Coronary artery (tissue), 2 donors: ENCODE data around the gene MMP3.

Experiments used
- DNase-seq: peaks from one replicate; pipeline ENCODE4 v3.0.0-alpha.2; 2017; ENCODE audit warnings: low spot score
- H3K27ac ChIP-seq, 2 donors: fragments of 200-600 bp; sonication (generic); one replicate each; pipeline ENCODE4 v1.5.1; 2016 to 2019
- H3K4me3 ChIP-seq: fragments of 200-600 bp; sonication (generic); 2 replicates; pipeline ENCODE4 v1.5.1; 2016; ENCODE audit warnings: mild to moderate bottlenecking, moderate library complexity
- TF ChIP-seq, protein P1 (sequence below): fragments of 200-600 bp; sonication (generic); IDR thresholded peaks from one replicate; pipeline ENCODE4 v1.5.1; 2019; ENCODE audit warnings: antibody characterized with exemption

The MMP3 gene

DNA sequence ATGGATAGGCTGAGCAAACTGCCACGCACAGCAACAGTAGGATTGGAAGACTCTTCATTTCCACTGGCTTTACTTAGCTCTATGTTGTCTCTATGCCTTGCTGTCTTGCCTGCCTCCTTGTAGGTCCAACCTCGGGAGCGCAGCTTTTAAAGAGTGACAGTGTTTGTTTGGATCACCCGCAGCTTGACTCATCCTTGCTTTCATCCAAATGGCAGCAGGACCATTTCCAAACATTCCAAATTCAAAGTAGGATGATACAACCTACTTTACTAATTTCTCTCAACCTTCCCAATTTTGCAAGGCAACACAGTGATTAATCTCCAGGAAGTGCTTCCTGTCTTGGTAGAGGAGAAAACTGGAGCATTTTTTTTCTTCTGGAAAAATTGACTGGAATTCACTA lies at the start of gene MMP3:
Gene MMP3, minus strand, starts transcription at position 121 of the 400 bp plus-strand sequence. Its CDS starts 63 bp downstream, at position 58.
- TF ChIP-seq, protein P1, sequence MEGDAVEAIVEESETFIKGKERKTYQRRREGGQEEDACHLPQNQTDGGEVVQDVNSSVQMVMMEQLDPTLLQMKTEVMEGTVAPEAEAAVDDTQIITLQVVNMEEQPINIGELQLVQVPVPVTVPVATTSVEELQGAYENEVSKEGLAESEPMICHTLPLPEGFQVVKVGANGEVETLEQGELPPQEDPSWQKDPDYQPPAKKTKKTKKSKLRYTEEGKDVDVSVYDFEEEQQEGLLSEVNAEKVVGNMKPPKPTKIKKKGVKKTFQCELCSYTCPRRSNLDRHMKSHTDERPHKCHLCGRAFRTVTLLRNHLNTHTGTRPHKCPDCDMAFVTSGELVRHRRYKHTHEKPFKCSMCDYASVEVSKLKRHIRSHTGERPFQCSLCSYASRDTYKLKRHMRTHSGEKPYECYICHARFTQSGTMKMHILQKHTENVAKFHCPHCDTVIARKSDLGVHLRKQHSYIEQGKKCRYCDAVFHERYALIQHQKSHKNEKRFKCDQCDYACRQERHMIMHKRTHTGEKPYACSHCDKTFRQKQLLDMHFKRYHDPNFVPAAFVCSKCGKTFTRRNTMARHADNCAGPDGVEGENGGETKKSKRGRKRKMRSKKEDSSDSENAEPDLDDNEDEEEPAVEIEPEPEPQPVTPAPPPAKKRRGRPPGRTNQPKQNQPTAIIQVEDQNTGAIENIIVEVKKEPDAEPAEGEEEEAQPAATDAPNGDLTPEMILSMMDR: no peak
- no peak within 1 kb of the TSS for H3K27ac ChIP-seq
- no peak within 1 kb of the TSS for H3K4me3 ChIP-seq
- DNase-seq: no peak

DNA sequence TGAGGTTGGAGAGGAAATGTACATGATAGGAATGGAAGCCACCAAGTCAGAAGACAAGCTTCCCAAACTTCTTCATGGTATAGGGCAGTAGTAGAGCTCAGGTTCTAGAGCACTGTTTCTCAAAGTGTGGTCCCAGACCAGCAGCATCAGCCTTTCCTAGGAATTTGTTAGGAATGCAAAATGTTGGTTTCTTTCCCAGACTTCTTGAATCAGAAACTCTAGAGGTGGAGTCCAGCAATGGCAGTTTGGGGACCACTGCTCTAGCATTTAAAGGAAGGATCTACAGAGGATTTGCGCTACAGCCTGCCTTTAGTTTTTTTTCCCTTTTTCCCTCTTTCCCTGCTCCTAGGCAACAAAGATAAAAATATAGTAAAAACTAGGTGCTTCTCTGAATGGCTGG lies 48.3 kb upstream of the MMP3 start:
- no peak overlapping the region for H3K4me3 ChIP-seq
- DNase-seq: no peak
- TF ChIP-seq, protein P1: no peak
- no peak overlapping the region for H3K27ac ChIP-seq

DNA sequence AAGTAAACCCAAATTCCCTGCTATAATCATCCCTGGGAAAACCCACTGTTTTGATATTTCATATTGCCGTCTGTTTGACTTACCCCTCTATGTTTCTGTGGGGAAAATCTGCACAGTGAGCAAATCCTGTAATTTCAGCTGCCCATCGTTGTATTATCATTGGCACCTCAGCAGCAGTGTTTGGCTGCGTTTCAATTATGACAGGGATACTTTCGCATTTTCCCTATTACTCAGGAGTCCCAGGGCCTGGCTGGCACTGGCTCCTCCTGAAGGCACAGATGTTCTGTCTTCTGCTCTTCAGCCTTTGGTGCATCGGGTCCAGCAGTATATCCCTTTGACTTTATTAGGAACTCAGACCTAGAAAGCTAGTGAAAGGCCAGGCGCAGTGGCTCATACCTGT lies 43.6 kb upstream of the MMP3 start:
- no peak for DNase-seq
- Histone ChIP-seq H3K4me3 (no peak overlapping the region), H3K27ac (no peak overlapping the region)
- TF ChIP-seq, protein P1: no peak

DNA sequence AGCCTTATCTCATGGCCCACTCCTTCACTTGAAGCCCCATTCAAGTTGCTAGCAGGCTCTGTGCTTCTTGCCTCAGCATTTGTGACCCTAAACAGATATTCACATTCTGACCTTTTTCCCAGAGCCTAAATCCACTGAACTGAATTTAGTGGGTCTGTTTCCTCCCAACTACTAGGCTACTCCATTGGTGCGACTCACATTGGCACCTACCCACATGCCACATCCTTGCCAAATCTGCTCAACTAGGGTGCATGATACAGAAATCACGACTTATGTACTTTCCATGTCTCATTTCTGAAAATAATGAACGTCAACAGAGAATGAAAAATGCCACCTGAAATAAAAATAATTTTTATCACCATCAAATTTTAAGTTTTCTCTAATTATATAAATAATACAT lies 39.7 kb upstream of the MMP3 start:
- no peak overlapping the region for H3K4me3 ChIP-seq
- no peak for DNase-seq
- no peak overlapping the region for H3K27ac ChIP-seq
- TF ChIP-seq, protein P1: no peak

DNA sequence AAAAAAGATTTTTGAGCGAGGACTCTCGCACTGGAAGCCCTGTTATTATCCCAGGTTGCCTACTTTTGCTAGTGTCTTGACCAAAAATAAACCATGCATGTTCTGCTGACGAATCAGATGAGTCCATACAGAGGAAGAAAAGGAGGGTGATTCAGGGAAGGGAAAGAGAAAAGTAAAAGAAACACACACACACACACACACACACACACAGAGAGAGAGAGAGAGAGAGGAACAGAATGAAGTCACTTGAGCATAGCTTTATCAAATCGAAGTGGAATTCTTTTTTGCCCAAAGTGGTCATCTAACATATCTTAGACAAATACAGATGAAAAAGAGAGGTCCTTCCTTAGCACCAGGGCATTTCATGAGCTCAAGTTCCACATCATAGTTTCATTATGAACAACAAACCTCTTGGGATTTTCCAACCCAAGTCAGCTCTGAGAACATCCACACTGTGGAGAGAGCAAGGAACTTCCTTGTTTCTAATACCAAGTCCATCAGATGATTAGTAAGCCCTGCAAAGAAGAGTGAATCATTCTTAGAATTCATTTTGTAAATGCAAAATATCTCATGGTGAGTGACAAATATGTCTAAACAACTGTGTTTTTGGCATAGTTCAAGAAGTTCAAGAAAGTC lies 39.1 kb upstream of the MMP3 start:
- Histone ChIP-seq H3K27ac (no peak overlapping the region), H3K4me3 (no peak overlapping the region)
- TF ChIP-seq, protein P1: no peak
- DNase-seq: no peak

DNA sequence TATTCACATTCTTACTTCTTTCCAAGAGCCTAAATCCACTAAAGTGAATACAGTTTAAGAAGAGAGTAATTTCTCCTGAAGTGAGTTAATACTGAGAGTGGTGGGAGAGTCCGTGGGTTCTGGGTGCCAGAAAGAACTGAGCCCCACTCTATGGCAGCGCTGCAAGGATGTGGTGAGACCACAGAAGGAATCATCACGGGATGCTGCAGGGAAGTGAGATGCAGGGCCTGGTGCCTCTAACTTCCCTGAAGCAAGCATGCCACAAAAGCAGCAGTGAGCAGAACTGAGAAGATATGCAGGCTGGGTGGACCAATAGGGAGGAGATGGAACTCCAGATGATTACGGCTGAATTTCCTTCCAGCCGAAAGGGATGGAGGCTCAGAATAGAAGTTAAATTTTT lies 36.4 kb upstream of the MMP3 start:
- DNase-seq: no peak
- Histone ChIP-seq H3K27ac (no peak overlapping the region), H3K4me3 (no peak overlapping the region)
- TF ChIP-seq, protein P1: no peak

DNA sequence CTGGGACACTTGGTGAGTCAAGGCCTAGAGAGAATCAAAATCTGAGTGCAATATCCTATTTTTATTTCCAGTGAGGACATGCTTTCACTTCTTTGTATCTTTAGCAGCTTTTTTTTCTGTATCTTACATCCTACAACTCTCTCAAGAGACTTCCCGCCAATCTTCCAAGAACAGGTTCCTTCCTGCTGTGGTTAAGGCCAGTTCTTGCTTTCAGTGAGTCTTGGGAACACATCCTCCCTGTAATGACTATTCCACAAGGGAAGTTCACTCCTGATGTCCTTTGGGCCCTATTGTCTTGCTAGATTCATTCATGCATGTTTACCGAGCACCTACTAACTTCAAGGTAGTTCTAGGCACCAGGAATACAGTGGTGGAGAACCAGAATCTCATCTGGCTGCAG lies 35.2 kb upstream of the MMP3 start:
- no peak overlapping the region for H3K4me3 ChIP-seq
- TF ChIP-seq, protein P1: no peak
- no peak overlapping the region for H3K27ac ChIP-seq
- no peak for DNase-seq
